Tongue (tissue), 2 donors: Measurements from ENCODE around the gene TBX20. TPM values are rescaled to one million over a fixed set of nuclear protein-coding genes. Genes with fewer than 3 reads are reported as not detected.
"Not testable (repeated sequence)": the region's sequence is repeated elsewhere in the genome, so short reads cannot be mapped to it uniquely, and the experiment has no call there.

Experiments
- DNase-seq: peaks from one replicate; pipeline ENCODE4 v3.0.0-alpha.2; 2015
- total RNA-seq: library from RNA; depleted of rRNA; stranded (reverse); fragments of >200 nt; gene quantifications from one replicate; pipeline ENCODE4 v1.2.3, GENCODE V29; 2014

TBX20 gene
- total RNA-seq, 1 donor from 2014 or later: not detected

GRCh38 chr7:35255443-35256255 is 1.7 kb upstream of the TBX20 start:
- DNase-seq: peak; percentile 32

- peak; percentile 39 for DNase-seq
Measured at GRCh38 chr7:35254496-35255442, 869 bp upstream of the TBX20 start.

DNA sequence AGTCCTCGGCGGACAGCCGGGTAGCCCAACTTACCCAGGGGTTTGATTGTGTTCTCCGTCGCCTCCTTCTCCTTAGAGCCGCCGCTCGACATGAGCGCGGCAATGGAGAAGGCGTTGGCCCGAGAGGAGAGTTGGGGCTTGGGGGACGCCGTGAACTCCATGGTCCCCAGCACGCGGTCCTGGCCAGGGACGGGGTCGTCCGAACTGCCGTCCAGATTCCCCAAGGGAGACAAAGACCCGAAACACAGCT is 515 bp downstream of the TBX20 start:
- no peak for DNase-seq

DNA sequence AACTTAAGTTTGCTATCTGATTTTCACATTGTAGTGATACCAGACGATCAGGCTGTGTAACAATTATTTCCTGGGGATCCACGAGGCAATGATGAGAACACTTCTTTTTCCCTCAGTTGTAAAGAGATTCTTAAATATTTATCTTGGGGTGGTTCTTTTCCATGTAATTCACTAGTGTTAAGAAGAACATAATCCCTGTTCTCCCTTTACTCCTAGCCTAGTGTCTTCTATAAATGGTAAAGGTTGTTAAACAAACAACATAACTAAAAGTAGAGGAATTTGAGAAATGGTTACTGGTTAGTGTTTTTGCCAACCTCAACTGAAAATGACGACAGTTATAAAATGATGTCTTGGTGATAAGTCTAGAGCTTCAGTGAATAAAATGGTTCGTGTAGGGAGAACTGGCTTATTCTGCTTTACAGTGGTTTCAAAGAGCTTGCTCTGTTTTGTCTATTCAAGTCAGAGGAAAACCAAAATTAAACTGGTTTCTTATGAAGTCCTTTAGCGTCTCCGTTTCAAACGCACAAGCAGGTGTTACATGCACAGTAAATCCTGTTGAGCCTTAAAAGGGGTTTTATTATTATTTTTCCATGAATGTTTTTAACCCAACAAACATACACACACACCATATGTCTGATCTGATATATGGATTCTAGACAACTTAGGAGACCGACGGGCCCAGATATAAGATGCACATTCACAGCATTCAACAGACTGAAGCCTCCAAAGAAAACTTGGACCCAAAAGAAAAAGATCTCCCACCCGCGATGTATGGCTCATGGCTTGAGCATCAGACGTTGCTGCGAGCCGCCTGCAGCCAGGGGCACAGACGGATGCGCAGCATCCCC is 1.1 kb downstream of the TBX20 start:
- DNase-seq: peak; percentile 17

DNA sequence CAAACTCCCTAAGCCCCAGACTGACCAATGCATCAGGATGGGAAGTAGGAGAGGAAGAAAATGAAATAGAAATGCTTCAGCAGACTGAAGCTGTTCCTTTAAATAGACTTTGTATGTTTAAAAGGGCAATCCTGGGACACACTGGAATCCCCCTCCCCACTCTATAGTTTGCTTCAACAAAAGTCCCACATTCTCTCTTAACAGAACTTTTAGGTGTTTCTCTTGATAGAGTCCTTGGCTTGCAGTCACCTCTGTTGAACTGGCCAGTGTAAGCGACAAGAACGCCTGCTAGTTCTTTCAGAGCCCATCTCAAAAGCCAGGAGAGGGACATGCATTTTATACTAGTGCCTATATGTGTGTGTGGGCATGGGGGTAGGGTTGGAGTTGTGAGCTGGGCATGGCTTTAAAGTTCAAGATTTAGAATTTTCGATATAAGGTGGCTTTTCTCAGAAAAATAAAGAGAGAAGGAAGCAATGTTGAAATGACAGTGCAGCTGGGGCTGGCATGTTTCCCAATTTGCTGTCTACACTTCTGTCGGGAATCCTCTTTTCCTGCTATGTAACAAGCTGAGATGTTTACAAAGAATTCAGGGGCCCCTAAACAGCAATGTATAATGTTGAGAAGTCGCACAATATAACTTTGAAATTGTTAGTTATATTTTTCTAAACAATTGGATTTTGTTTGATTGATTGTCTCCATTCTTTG is 2.1 kb downstream of the TBX20 start:
- DNase-seq: peak; percentile 4

DNA sequence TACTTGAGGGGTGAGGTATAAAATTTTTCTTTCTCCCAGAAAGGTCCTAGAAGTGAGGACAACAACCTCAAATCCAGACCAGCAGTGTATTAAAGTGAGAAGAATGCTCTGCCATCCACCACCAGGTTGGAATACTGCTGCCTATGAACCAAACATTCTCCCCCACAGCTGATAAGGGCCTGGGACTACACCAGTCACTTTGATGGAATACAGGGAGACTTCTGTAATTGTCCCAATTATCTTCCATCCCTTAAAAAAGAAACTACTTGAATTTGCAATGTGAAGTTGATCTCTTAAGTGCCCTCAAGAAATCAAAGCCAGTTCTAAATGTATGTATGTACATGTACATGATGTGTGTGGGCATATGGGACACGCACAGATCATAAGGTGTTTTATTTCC is 3.0 kb downstream of the TBX20 start:
- no peak for DNase-seq

DNA sequence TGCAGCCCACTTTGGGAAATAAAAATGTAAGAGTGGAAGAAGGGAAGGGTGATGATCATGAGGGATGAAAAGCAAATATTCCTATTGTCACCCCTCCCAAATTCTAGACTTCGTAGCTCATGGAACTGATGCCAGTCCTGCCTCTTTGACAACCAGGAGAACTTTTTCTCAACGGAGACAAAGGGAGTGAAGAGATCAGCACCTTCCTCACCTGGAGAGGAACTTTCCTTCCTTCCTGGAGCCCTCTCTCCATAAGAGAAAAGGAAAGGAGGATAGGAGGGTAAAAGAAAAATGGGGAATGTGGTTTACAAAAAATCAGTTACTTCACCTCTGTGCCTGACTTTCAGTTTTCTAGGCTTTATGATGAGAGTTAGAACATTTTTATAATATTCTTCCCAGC is 3.4 kb downstream of the TBX20 start:
- DNase-seq: no peak

- DNase-seq: no peak
Measured at GRCh38 chr7:35249537-35249907, 4.4 kb downstream of the TBX20 start.

DNA sequence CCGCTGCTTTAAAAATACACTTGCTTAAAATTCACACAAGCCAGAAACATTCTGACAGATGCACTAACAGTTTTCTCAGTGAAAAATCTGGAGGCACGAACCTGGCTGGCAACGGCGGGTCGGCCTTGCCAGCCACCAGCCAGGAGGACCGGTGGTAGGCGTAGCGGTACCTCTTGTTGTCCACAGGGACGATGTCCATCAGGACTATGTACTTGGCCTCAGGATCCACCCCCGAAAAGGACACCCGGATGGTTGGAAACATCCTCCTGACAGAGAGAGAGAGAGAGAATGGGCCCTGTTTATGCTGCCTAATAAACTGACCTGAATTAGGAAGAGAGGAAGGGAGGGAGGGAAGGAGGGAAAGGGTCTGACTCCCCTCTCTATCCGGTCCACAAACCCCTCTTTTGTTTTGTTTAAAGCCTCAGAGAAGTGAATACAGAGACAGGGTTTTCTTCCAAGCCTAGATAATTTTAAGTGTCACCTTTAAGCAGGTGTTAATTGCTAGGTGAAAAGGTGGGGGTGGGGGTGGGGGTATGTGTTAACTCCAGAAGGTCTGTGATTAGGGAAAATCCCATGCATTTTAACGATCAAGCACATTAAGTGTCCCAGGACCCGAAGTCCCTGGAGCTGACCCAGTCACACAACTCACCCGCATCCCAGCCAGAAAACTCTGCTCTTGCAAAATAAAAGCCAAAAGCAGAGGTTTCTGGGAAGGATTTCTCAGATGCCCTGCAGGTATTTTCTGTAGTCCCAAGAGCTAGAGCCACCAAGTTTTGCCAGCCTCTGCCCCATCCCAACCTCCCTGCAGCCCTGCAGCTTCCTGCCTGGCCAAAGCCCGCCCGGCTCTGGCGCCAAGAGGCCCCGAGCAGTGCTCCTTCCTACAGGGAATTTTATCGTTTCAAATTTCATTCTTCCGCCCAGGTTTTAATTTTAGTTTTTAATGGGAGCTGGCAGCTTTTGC is 5.0 kb downstream of the TBX20 start:
- DNase-seq: no peak

DNA sequence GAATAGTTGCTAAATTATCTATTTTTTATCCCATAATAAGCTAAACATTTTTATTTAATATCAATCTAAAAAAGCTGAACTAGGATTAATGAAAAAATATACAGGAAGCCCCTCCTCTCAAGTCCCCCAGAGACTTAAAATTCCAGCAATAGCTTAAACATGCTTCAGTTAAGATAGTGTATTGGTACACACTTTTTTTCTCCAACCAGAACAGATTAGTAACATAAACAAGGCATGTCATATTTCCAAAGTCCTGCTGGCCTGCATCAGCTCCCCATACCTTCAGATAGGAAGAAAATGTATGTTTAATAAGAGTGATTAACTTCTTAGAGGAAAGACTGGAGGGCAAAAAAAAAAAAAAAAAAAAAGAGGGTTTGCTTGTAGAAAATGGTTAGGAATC is 7.1 kb downstream of the TBX20 start:
- no peak for DNase-seq

GRCh38 chr7:35241884-35242283 is 12.0 kb downstream of the TBX20 start:
- no peak for DNase-seq

DNA sequence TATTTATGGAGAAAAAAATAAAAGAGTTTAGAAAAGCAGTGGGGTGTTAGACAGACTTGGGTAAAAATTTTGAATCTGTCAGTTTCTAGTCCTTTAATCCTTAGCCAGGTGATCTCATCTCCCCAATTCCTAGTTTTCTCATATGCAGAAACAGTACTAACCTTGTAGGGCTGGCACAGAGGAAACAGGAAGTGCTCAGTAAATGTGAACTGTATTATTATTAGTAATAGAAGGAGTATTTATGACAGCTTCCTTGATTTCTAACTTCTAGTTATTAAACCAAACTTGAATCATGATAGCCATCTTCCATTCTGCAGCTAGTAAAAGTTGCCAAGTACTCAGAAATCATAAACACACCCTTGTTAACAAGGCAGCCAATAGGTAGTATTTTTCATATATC is 12.5 kb downstream of the TBX20 start:
- no peak for DNase-seq

DNA sequence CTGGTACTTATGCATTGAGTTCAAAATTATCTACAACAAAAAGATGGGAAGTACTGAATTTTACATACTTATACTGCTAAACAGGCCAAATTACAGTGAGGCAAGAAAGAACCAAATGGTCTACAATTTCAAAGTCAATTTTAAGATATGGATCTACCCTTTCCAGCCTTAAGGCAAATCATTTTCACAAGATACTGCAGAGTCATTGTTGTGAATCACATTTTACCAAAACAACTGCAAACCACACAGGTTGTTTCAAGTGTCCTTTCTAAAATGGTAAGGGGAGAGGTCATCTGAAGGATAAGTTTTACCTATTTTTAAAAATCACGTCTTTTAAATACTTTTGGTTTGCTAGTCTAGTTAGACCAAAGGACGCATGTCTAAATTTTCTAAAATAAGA is 12.9 kb downstream of the TBX20 start:
- DNase-seq: not testable (repeated sequence)

DNA sequence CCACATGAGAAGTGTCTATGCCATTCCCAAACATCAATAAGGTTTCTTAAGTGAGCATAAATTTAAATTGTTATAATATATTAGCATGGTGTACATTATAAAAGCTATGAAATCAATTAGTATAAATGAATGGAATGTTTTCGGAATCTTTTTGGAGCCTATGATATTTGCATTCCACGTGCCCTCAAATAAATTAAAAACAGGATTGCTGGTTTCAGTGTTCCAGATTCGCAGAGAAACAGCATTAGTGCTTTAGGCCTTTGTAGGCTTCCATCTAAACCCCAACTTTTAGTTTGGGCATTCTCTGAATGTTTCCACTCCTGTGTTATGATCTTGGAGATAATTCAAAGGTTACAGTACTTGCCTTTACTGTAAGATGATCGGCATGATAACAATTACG is 15.4 kb downstream of the TBX20 start:
- not testable (repeated sequence) for DNase-seq

- DNase-seq: no peak
Measured at GRCh38 chr7:35232994-35233393, 20.9 kb downstream of the TBX20 start.

DNA sequence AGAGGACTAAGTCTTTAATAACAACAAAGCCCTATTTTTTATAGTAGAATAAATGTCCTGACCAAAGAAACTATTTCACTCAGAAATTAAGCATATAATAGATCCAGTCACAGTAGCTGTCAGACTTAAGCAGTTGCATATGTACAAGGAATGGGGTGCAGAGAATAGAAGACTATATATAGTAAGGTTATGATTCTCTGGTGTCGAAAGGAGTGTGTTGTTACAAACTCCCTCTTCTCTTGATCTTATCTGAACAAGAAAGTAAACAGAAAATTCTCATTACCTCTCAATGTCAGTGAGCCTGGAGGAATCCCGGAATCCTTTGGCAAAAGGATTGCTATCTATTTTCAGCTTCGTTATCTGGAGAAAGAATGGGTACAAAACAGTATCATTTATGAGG is 22.7 kb downstream of the TBX20 start:
- not testable (repeated sequence) for DNase-seq

DNA sequence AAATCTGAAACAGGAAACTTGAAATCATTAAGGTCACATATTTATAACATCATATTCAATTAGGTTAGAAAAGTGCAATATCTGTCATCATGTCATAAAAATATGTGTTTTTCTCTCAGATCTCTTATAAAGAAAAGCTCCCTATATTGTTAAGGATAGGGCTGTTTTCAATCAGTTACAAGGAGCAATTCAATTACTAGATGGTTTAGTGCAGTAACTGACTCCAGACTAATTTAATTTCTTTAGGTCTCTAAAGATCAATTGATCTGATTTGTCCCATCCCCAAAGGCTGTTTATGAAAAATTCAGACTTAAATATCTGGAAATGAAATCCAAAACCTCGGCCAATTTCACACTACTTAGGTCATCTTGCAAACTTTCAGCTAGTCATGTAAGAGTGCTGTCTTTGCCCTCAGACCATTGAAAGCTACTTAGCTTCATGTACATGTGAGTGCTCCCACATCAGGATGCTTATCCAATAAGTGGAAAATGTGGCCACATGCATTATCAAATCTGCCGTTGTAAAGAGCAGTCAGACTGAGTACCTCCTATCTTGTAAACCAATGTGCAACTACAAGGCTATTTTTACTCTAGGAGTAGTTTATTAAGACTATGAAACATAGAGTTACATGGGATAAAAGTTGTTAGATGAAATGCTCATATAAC is 24.7 kb downstream of the TBX20 start:
- DNase-seq: not testable (repeated sequence)

DNA sequence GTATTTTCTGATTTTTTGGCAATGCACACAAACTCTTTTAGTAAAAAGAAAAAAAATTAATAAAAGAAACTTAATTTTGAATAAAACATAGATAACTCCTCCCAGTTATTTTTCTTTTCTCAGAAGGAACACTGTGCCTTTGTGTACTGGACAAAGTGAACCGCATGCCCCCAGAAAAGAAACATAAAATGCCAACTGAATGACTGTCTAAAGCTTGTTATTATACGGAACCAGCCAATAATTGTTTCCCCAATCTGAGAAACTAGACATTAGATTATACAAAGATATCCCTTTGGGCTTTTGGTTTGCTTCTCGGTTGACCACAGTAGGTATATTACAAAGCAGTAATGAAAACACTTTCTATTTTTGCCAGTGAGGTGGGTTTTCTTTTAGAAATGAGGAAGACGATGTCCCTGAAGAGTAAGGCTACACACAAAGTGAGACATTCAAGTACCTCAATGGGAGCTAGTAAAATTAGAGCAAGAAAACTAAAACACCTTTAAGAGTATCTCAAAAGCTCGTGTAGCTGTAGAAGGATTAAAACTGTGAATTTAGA is 25.3 kb downstream of the TBX20 start:
- DNase-seq: not testable (repeated sequence)

- not testable (repeated sequence) for DNase-seq
Measured at GRCh38 chr7:35227438-35227837, 26.5 kb downstream of the TBX20 start.

- not testable (repeated sequence) for DNase-seq
Measured at GRCh38 chr7:35222445-35222844, 31.5 kb downstream of the TBX20 start.
